Heart left ventricle (tissue), 16 donors: ENCODE results near the gene SARNP. TPM values are rescaled to one million over a fixed set of nuclear protein-coding genes. Genes with fewer than 3 reads are reported as not detected.
A peak's percentile ranks its signal among the peaks of the same experiment; 100 is the strongest.

Experiments
- ATAC-seq, 4 donors: fragments of 200-7000 bp; cut with Tn5 transposase; one replicate each; pipeline ENCODE4 v1.9.1; 2020 to 2022; ENCODE audit warnings: moderate library complexity in 4 of 4, mild to moderate bottlenecking in 3 of 4, moderate number of reproducible peaks in 1 of 4
- DNase-seq, 5 donors: peaks; one replicate each; pipeline ENCODE4 v3.0.0-alpha.2; 2020
- H3K27ac ChIP-seq, 12 donors: fragments of 200-600 bp; sonication (generic) in 4 of 12; one replicate each; pipeline versions ENCODE4 v1.5.0 to v1.8.0; 2016 to 2022; ENCODE audit warnings: mild to moderate bottlenecking in 2 of 12
- H3K27me3 ChIP-seq, 9 donors: fragments of 200-600 bp; sonication (generic) in 2 of 9; one replicate each; pipeline versions ENCODE4 v1.5.1 to v1.8.0; 2016 to 2022; ENCODE audit warnings: mild to moderate bottlenecking in 3 of 9
- H3K36me3 ChIP-seq, 9 donors: fragments of 200-600 bp; sonication (generic) in 2 of 9; one replicate each; pipeline versions ENCODE4 v1.5.0 to v1.8.0; 2018 to 2022; ENCODE audit warnings: mild to moderate bottlenecking in 2 of 9
- H3K4me1 ChIP-seq, 12 donors: fragments of 200-600 bp; sonication (generic) in 4 of 12; one replicate each; pipeline versions ENCODE4 v1.5.0 to v1.8.0; 2016 to 2022; ENCODE audit warnings: mild to moderate bottlenecking in 3 of 12
- H3K4me3 ChIP-seq, 12 donors: fragments of 200-600 bp; sonication (generic) in 4 of 12; one replicate each; pipeline versions ENCODE4 v1.5.0 to v1.8.0; 2017 to 2022; ENCODE audit warnings: mild to moderate bottlenecking in 9 of 12, moderate library complexity in 4 of 12
- H3K9me3 ChIP-seq, 12 donors: fragments of 200-600 bp; sonication (generic) in 4 of 12; one replicate each; pipeline versions ENCODE4 v1.5.0 to v1.8.0; 2016 to 2022; ENCODE audit warnings: mild to moderate bottlenecking in 1 of 12
- CTCF ChIP-seq, 12 donors: fragments of 200-600 bp; sonication (generic) in 4 of 12; IDR thresholded peaks; one replicate each; pipeline versions ENCODE4 v1.5.0 to v1.8.0; 2018 to 2022; ENCODE audit warnings: antibody characterized with exemption in 12 of 12, mild to moderate bottlenecking in 5 of 12
- POLR2A ChIP-seq, 2 donors: fragments of 450-650 bp; IDR thresholded peaks; one replicate each; pipeline ENCODE4 v1.6.1; 2017; ENCODE audit warnings: antibody characterized with exemption in 2 of 2, mild to moderate bottlenecking in 2 of 2, moderate library complexity in 2 of 2
- WGBS, 4 donors: extraction: QIAGEN DNeasy Blood & Tissue Kit in 2 of 4; methylation state at CpG; one replicate each; pipeline versions ENCODE4 v1.1.5 to v1.1.7; 2013 to 2018; 5-methylcytosine and 5-hydroxymethylcytosine counted together
- intact Hi-C, 10 donors: fragments of 100-400 bp; cut with DNase I; formaldehyde crosslinking; loops; one replicate each; pipeline versions ENCODE4 v1.11.1 to v1.14.2; 2022
- polyA plus RNA-seq, 2 donors: library from polyadenylated mRNA; stranded (reverse); fragments of 200-250 nt; gene quantifications; one replicate each; pipeline ENCODE4 v1.2.3, GENCODE V29; 2013
- total RNA-seq, 9 donors: library from RNA; depleted of rRNA in 2 of 9; stranded (reverse); fragments of >200 nt in 2 of 9; fragmentation: NEBNext Ultra II Directional in 3 of 9; extraction: Animal tissue kit (Norgen Biotek cat#: 25700) in 3 of 9; gene quantifications; one replicate each; pipeline versions ENCODE4 v1.1.0 to v1.2.4, GENCODE V29; 2016 to 2023
- donor health status: ischemic (EF 13 %, LVEDD 7.1; RV severe dilation, severe dysfunction).
- donor health status: healthy with polysubstance abuse.
- donor health status: DM: no; HTN: yes; CAD: no.
- donor health status: DM: no; HTN: no; CAD: no.
- donor health status: ischemic (EF 25% LVEDD 6.9; RV normal size, moderate dysfunction).
- donor health status: ischemic (EF 25% LVEDD 5.7; RV mildly dilated, moderate dysfunction).
- donor health status: healthy.
- donor health status: DM: yes; HTN: yes; CAD: no.
- donor health status: ischemic (EF 35%, LVEDD 5.7; RV mildly dilated, moderate dysfunction).
- donor health status: nonischemic (EF 11% LVEDD 7.7; RV severe dilation, severe dysfunction).
- donor health status: DM: yes; HTN: yes; CAD: no.
- donor health status: PGD.
- donor health status: ischemic (EF 29% LVEDD 5.4; RV normal size, mild dysfunction).
- donor health status: nonischemic (EF 23%, LVEDD 6.1; RV moderate dilation, normal function).

SARNP gene
- total and polyA plus RNA-seq, 11 donors, result 47.2 to 138 (median 55.9) TPM

DNA sequence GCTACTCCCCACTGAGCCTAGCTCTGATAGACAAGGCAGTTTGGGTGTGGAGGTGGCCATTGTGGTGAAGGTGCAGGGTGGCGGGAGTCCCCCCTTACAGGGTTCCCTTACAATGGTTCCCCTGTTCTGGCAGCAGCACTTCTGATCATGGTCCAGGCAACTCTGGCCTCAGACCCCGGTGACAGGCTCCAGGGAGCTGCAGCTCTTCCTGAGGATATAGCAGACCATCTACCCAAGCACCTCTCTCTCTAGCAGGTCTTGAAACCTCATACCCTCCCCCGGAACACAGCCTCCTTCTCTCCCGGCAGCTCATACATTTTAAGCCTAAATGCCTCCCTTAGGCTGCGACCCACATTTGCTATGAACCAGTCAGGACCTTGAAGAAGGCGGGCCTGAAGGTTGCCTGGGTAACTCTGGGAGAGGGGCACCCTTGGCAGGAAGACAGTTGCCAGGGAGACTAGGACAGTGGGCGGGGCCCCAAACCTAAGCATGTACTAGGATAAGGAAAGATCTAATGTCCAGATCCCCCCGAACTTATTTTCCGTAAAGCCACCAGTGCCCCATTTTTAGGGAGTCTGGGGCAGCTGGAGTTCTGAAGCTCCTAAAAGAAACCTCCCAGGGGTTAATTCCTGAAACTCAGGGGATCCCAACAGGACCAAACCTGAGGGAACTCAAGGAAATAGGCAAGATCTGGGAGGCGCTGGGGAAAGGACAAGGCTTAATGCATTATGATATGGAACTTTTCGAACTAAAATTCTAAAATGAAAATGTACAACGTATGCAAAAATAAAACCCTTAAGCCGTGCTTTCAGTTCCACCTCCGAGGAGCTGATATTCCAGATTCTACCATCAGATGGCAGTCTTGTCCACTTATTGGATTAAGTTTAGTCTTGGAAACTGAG lies 79.2 kb downstream of the SARNP start:
- ATAC-seq (peak; percentile 70 to 74 (median 72)), DNase-seq (peak; percentile 77 to 88 (median 82))
- 2 to 5% (median 3%) methylated on average over 13 to 14 of the region's 14 CpGs for WGBS, 4 donors
- intact Hi-C loops, result loop anchor here in 9 of 10 donors (1.0 to 10.0 kb wide), 12 partner anchors 58 to 374 kb away; partner anchors contain the start of genes ORMDL2 (in 1 of the 9), PA2G4 (in 1 of the 9) and SARNP (in 1 of the 9)
- H3K27me3 ChIP-seq, result no peaks in the 10 kb centered on the region
- H3K36me3 ChIP-seq, result no peaks in the 10 kb centered on the region
- H3K4me1 ChIP-seq, result peaks cover 0 to 27% (median 16%) of the 10 kb centered on the region in 12 donors
- peak overlapping the region in 11 of 12 donors; percentile 38 to 79 (median 63) for H3K27ac ChIP-seq
- no peaks in the 10 kb centered on the region for H3K9me3 ChIP-seq
- TF ChIP-seq POLR2A (IDR thresholded peaks at IDR 0.05), result no peak
- peak; percentile 78 to 91 (median 86) for TF ChIP-seq CTCF (IDR thresholded peaks at IDR 0.05)
- peak overlapping the region in 11 of 12 donors; percentile 37 to 68 (median 57) for H3K4me3 ChIP-seq

GRCh38 chr12:55737581-55738122 lies 79.9 kb downstream of the SARNP start:
- WGBS, 4 donors, result 10 to 16% (median 11%) methylated on average over 4 of the region's 4 CpGs
- ATAC-seq (peak; percentile 2 to 27 (median 19)), DNase-seq (no peak)
- intact Hi-C loops, result loop anchor here in 9 of 10 donors (1.0 to 10.0 kb wide), 13 partner anchors 59 to 375 kb away; partner anchors contain the start of genes ORMDL2 (in 1 of the 9), PA2G4 (in 1 of the 9) and SARNP (in 1 of the 9)
- Histone ChIP-seq H3K36me3 (no peaks in the 10 kb centered on the region), H3K4me1 (peaks cover 0 to 25% (median 16%) of the 10 kb centered on the region in 12 donors), H3K9me3 (no peaks in the 10 kb centered on the region), H3K27me3 (no peaks in the 10 kb centered on the region), H3K27ac (peak overlapping the region in 10 of 12 donors; percentile 57 to 79 (median 63)), H3K4me3 (peak overlapping the region in 9 of 12 donors; percentile 37 to 68 (median 59))
- TF ChIP-seq POLR2A (IDR thresholded peaks at IDR 0.05), result no peak
- TF ChIP-seq CTCF (IDR thresholded peaks at IDR 0.05), result no peak

DNA sequence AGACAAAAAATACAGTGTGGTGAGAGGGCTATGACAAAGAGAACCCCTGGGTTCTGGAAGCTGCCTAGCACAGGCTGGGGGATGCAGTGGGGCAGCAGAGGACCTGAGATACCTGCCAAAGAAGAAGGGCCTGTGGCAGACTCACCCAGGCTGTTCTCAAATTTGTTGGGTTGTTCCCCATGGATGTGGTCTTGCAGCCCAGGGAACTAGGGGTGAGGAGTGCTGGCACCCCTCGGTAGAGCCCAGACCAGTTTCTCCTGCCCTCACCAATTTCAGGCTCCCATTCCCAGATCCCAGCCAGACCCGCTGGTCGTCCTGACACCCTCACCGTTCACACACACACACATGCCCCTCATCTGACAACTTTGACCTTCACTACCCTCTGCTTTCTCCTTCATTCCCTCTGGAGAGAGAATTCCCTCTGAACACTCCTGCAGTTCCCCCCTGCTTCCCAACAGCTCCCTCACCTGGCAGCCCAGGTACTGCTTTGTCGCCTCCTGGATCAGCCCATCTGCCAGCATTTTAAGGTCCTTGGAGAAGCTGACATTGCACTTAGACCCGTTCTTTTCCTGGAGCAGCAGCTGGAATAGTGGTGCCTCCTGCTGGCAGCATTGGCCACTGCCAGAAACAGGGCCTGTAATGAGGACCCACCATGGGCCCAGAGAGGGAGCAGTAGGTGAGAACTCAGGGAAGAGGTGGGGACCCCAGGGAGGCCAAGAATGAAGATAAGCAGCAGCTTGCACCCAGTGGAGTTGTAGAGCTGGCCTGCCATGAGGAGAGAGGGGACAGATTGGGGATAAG lies 80.5 kb downstream of the SARNP start:
- H3K4me3 ChIP-seq, result peak overlapping the region in 1 of 12 donors; percentile 11
- DNase-seq (peak; percentile 61 to 83 (median 69)), ATAC-seq (peak; percentile 53 to 72 (median 64))
- 29 to 32% (median 30%) methylated on average over 6 of the region's 6 CpGs for WGBS, 4 donors
- peaks cover 0 to 23% (median 14%) of the 10 kb centered on the region in 12 donors for H3K4me1 ChIP-seq
- H3K9me3 ChIP-seq, result no peaks in the 10 kb centered on the region
- intact Hi-C loops, result loop anchor here in 9 of 10 donors (2.0 to 10.0 kb wide), 10 partner anchors 60 to 375 kb away; partner anchors contain the start of genes ORMDL2 (in 1 of the 9), PA2G4 (in 1 of the 9) and SARNP (in 1 of the 9)
- peaks cover 0 to 2% (median 0%) of the 10 kb centered on the region in 9 donors for H3K36me3 ChIP-seq
- no peaks in the 10 kb centered on the region for H3K27me3 ChIP-seq
- H3K27ac ChIP-seq, result peak overlapping the region in 6 of 12 donors; percentile 6 to 79 (median 46)
- no peak for TF ChIP-seq POLR2A (IDR thresholded peaks at IDR 0.05)
- peak; percentile 58 to 79 (median 69) for TF ChIP-seq CTCF (IDR thresholded peaks at IDR 0.05)
